BE2C (cell line): ENCODE results near the gene ACTC1.

ENCODE experiments used
- DNase-seq: peaks from one replicate; pipeline ENCODE4 v3.0.0-alpha.2; 2020
- H3K27me3 ChIP-seq: fragments of 250-450 bp; sonication (Bioruptor Pico); 2 replicates; pipeline ENCODE4 v1.5.1; 2020; ENCODE audit warnings: mild to moderate bottlenecking
- H3K36me3 ChIP-seq: fragments of 250-450 bp; sonication (Bioruptor Pico); 2 replicates; pipeline ENCODE4 v1.5.1; 2020; ENCODE audit warnings: mild to moderate bottlenecking
- H3K4me1 ChIP-seq: fragments of 250-450 bp; sonication (Bioruptor Pico); 2 replicates; pipeline ENCODE4 v1.5.1; 2020
- H3K4me3 ChIP-seq: 2 replicates; pipeline ENCODE4 v1.5.1; 2011; ENCODE audit warnings: low read depth, low read length
- H3K9me3 ChIP-seq: fragments of 250-450 bp; sonication (Bioruptor Pico); 2 replicates; pipeline ENCODE4 v1.5.1; 2020
- TF ChIP-seq, protein P1 (sequence below): IDR thresholded peaks from 2 replicates; pipeline ENCODE4 v1.5.1; 2012; ENCODE audit warnings: mild to moderate bottlenecking, low read depth, low read length

Gene ACTC1

DNA sequence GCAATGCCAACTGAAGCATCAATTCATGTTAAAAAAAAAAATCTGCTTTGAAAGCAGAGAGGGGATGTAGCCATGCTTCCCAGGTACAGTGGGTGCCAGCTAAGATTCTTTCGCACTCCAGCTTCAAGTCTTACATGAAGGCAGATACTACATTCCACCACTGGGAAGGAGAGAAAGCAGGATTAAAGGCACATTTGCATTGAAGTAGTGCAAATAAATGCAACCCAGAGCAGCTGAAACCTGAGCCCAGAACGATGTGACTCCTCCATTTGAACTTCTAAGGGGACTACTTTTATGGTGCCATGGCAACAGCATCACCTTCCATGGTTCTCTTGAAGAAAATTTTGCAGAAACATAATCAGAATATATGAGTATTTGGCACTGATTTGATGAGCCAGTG lies 21.4 kb downstream of the ACTC1 start:
- no peaks in the 10 kb centered on the region for H3K27me3 ChIP-seq
- no peak for DNase-seq
- no peaks in the 10 kb centered on the region for H3K36me3 ChIP-seq

DNA sequence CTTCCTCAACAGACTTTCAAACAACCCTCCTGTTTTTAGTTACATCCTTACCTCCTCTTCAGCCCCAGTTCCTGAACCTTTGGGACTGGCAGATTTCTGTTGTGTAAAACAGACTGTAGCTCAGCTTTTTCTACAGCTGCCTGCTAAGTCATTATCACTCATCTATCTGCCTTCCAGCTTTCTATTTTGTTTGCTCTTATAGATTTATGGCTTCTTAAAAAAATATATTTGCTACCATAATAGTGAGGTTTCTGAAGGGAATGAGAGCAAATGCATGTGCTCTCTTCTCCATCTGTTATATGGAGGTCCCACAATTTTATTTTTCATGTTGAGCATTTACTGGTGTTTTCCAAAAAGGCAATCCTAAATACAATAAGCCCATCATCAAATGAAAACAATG lies 22.3 kb downstream of the ACTC1 start:
- Histone ChIP-seq H3K36me3 (no peaks in the 10 kb centered on the region), H3K4me3 (no peak overlapping the region), H3K4me1 (peaks cover 11% of the 10 kb centered on the region), H3K9me3 (no peaks in the 10 kb centered on the region), H3K27me3 (no peaks in the 10 kb centered on the region)
- no peak for DNase-seq
- TF ChIP-seq, protein P1, sequence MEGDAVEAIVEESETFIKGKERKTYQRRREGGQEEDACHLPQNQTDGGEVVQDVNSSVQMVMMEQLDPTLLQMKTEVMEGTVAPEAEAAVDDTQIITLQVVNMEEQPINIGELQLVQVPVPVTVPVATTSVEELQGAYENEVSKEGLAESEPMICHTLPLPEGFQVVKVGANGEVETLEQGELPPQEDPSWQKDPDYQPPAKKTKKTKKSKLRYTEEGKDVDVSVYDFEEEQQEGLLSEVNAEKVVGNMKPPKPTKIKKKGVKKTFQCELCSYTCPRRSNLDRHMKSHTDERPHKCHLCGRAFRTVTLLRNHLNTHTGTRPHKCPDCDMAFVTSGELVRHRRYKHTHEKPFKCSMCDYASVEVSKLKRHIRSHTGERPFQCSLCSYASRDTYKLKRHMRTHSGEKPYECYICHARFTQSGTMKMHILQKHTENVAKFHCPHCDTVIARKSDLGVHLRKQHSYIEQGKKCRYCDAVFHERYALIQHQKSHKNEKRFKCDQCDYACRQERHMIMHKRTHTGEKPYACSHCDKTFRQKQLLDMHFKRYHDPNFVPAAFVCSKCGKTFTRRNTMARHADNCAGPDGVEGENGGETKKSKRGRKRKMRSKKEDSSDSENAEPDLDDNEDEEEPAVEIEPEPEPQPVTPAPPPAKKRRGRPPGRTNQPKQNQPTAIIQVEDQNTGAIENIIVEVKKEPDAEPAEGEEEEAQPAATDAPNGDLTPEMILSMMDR, result no peak

More for the DNA sequence above, 21.4 kb downstream of the ACTC1 start:
- Histone ChIP-seq H3K4me1 (peaks cover 11% of the 10 kb centered on the region), H3K4me3 (no peak overlapping the region), H3K9me3 (no peaks in the 10 kb centered on the region)
- TF ChIP-seq, protein P1, result no peak

DNA sequence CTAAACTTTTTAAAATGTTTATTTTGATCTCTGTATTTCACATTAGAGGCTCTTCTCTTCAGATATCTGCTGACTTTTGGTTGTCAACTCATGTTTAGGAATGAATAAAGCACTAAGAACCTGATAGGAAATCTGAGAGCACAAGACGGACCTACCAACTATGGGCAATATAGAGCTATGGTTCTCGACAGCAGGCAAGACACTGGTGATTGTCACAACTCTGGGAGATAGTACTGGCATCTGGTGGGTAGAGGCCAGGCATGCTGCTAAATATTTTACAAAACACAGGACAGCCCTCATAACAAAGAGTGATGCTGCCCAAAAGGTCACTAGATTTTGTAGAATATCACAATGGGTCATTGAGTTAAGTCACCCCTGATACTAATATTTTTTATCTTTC lies 23.0 kb downstream of the ACTC1 start:
- TF ChIP-seq, protein P1, result no peak
- no peaks in the 10 kb centered on the region for H3K36me3 ChIP-seq
- DNase-seq, result no peak
- no peaks in the 10 kb centered on the region for H3K27me3 ChIP-seq
- H3K9me3 ChIP-seq, result no peaks in the 10 kb centered on the region
- H3K4me3 ChIP-seq, result no peak overlapping the region
- peaks cover 11% of the 10 kb centered on the region for H3K4me1 ChIP-seq

DNA sequence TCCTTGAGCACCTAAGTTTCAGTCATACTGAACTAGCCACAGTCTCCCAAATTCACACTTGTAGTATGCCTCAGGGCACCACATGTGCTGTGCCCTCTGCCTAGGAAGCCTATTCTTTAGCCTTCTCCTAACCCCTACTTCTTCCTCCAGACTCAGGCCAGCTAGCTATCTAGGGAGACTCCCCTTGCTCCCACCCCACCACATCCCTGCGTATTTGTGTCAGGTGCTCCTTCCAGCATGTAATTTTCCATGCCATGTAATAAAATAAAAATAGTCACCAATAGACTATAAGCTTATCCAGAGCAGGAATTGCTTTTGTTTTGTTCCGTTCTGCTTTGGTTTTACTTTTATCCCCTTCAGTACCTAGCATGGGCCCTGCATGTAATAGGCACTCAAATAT lies 25.6 kb downstream of the ACTC1 start:
- H3K4me3 ChIP-seq, result no peak overlapping the region
- no peaks in the 10 kb centered on the region for H3K36me3 ChIP-seq
- peaks cover 11% of the 10 kb centered on the region for H3K4me1 ChIP-seq
- TF ChIP-seq, protein P1, result no peak
- DNase-seq, result no peak
- no peaks in the 10 kb centered on the region for H3K27me3 ChIP-seq
- no peaks in the 10 kb centered on the region for H3K9me3 ChIP-seq

DNA sequence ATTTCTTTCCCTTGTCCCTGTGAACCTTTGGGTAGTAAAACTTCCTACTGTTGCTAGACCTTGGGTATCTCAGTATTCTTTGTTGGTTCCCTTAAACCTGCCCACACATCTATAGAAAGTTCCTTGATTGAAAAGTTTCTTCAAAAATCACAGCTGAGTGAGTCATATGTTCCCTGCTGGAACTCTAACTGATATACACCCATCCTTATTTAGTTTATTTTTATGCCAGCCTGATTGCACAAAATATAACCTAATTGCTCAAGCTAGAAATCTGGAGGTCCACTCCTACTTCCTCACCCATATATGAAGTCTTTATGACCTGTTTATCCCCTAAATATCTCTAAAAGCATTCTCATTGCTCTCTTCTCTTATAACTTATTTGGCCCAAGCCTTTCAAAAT lies 26.8 kb downstream of the ACTC1 start:
- Histone ChIP-seq H3K4me1 (peaks cover 6% of the 10 kb centered on the region), H3K4me3 (no peak overlapping the region), H3K27me3 (no peaks in the 10 kb centered on the region), H3K36me3 (no peaks in the 10 kb centered on the region), H3K9me3 (no peaks in the 10 kb centered on the region)
- no peak for DNase-seq
- TF ChIP-seq, protein P1, result no peak

DNA sequence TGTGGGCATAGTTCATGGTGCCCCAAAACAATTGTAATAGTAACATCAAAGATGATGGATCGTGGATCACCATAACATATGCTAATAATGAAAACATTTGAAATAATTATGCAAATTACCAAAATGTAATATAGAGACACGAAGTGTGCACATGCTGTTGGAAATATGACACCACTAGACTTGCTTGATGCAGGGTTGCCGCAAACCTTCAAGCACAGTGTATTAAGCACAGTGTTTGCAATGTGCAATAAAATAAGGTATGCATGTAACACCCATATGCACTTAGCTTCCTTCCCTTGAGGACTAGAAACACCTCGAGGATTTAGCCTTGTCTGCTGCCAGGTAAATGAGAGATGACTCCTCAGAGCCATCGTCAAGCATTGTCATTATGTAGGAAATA lies 29.6 kb downstream of the ACTC1 start:
- Histone ChIP-seq H3K4me1 (peaks cover 8% of the 10 kb centered on the region), H3K4me3 (no peak overlapping the region), H3K36me3 (no peaks in the 10 kb centered on the region), H3K9me3 (no peaks in the 10 kb centered on the region), H3K27me3 (no peaks in the 10 kb centered on the region)
- DNase-seq, result no peak
- TF ChIP-seq, protein P1, result no peak
